CD14-positive monocyte (primary cell): Measurements from ENCODE around the gene TMEM192. TPM values are rescaled to one million over a fixed set of nuclear protein-coding genes. Genes with fewer than 3 reads are reported as not detected.

Experiments
- DNase-seq, 3 donors: peaks; one replicate each; pipeline ENCODE4 v3.0.0-alpha.2; 2011 to 2022
- H2AFZ ChIP-seq: 2 replicates; pipeline ENCODE4 v1.6.0; 2012; ENCODE audit warnings: mild to moderate bottlenecking, low read depth, low read length, inconsistent platforms; ENCODE audit not compliant: insufficient read depth, poor library complexity, severe bottlenecking
- H3K27ac ChIP-seq, 2 donors: 1 replicate in 1 of 2; 2 replicates in 1 of 2; pipeline ENCODE4 v1.5.1; 2012 to 2013; ENCODE audit warnings: low read length in 2 of 2, control low read depth in 1 of 2, inconsistent platforms in 1 of 2, low read depth in 1 of 2, mild to moderate bottlenecking in 1 of 2
- H3K27me3 ChIP-seq, 2 donors: one replicate each; pipeline versions ENCODE4 v1.6.0 to v1.6.1; 2011 to 2013; ENCODE audit warnings: low read length in 2 of 2; ENCODE audit not compliant: control insufficient read depth in 2 of 2, insufficient read depth in 2 of 2
- H3K36me3 ChIP-seq, 2 donors: replicated peaks in 1 of 2; 1 replicate in 1 of 2; 2 replicates in 1 of 2; pipeline versions ENCODE4 v1.5.1 to v1.6.1; 2012 to 2013; ENCODE audit warnings: low read length in 2 of 2, control low read depth in 1 of 2, inconsistent platforms in 1 of 2, mild to moderate bottlenecking in 1 of 2; ENCODE audit not compliant: insufficient read depth in 2 of 2, control insufficient read depth in 1 of 2
- H3K4me1 ChIP-seq, 2 donors: 1 replicate in 1 of 2; 2 replicates in 1 of 2; pipeline versions ENCODE4 v1.5.1 to v1.6.1; 2012 to 2013; ENCODE audit warnings: low read length in 2 of 2, control low read depth in 1 of 2, inconsistent platforms in 1 of 2, mild to moderate bottlenecking in 1 of 2, moderate library complexity in 1 of 2; ENCODE audit not compliant: insufficient read depth in 2 of 2, control insufficient read depth in 1 of 2
- H3K4me2 ChIP-seq: replicated peaks from 2 replicates; pipeline ENCODE3; 2012; ENCODE audit warnings: low read length, moderate library complexity, mild to moderate bottlenecking; ENCODE audit not compliant: poor library complexity, severe bottlenecking; ENCODE audit errors: extremely low read depth
- H3K4me3 ChIP-seq, 3 experiments: fragments of 200-600 bp in 1 of 3; sonication (generic) in 1 of 3; replicated peaks in 1 of 3; 1 replicate in 2 of 3; 2 replicates in 1 of 3; pipeline ENCODE4 v1.5.1; 2011 to 2013; ENCODE audit warnings: low read length in 3 of 3, mild to moderate bottlenecking in 3 of 3, control low read depth in 2 of 3, low read depth in 2 of 3, inconsistent platforms in 1 of 3, moderate library complexity in 1 of 3
- H3K79me2 ChIP-seq: 2 replicates; pipeline ENCODE4 v1.6.0; 2012; ENCODE audit warnings: mild to moderate bottlenecking, control low read depth, inconsistent platforms, low read length, moderate library complexity; ENCODE audit not compliant: insufficient read depth
- H3K9ac ChIP-seq: 2 replicates; pipeline ENCODE4 v1.6.0; 2017; ENCODE audit warnings: low read length, mild to moderate bottlenecking; ENCODE audit not compliant: insufficient read depth, poor library complexity, severe bottlenecking
- H3K9me3 ChIP-seq, 2 donors: replicated peaks in 1 of 2; 1 replicate in 1 of 2; 2 replicates in 1 of 2; pipeline versions ENCODE4 v1.5.1 to v1.6.1; 2012 to 2013; ENCODE audit warnings: low read length in 2 of 2, control low read depth in 1 of 2; ENCODE audit not compliant: control insufficient read depth in 1 of 2, insufficient read depth in 1 of 2
- H4K20me1 ChIP-seq: 2 replicates; pipeline ENCODE4 v1.6.0; 2012; ENCODE audit warnings: mild to moderate bottlenecking, low read length, control low read depth, moderate library complexity; ENCODE audit not compliant: insufficient read depth
- H3K27ac Mint-ChIP-seq, 7 donors: one replicate each; pipeline ENCODE4 v1.8.0; 2020; ENCODE audit warnings: mild to moderate bottlenecking in 7 of 7, mixed read lengths in 7 of 7, moderate library complexity in 6 of 7, inconsistent platforms in 2 of 7
- H3K27me3 Mint-ChIP-seq, 3 donors: one replicate each; pipeline ENCODE4 v1.8.0; 2021 to 2022; ENCODE audit warnings: low read depth in 3 of 3, mild to moderate bottlenecking in 3 of 3, mixed read lengths in 3 of 3, moderate library complexity in 3 of 3, inconsistent platforms in 1 of 3
- H3K36me3 Mint-ChIP-seq, 2 donors: one replicate each; pipeline ENCODE4 v1.8.0; 2020; ENCODE audit warnings: mixed read lengths in 2 of 2, inconsistent platforms in 1 of 2, mild to moderate bottlenecking in 1 of 2
- H3K4me1 Mint-ChIP-seq: one replicate; pipeline ENCODE4 v1.8.0; 2020; ENCODE audit warnings: mild to moderate bottlenecking, mixed read lengths
- H3K4me3 Mint-ChIP-seq, 2 donors: one replicate each; pipeline ENCODE4 v1.8.0; 2020; ENCODE audit warnings: mild to moderate bottlenecking in 2 of 2, mixed read lengths in 2 of 2, moderate library complexity in 1 of 2
- H3K9me3 Mint-ChIP-seq, 7 donors: one replicate each; pipeline ENCODE4 v1.8.0; 2020 to 2022; ENCODE audit warnings: mixed read lengths in 7 of 7, mild to moderate bottlenecking in 6 of 7, moderate library complexity in 6 of 7, inconsistent platforms in 2 of 7
- WGBS: methylation state at CpG from one replicate; pipeline ENCODE4 v1.1.5; 2013; ENCODE audit warnings: missing lambda C conversion rate; ENCODE audit not compliant: insufficient coverage; 5-methylcytosine and 5-hydroxymethylcytosine counted together
- intact Hi-C, 2 donors: fragments of 100-400 bp; cut with micrococcal nuclease; formaldehyde crosslinking; loops; one replicate each; pipeline versions ENCODE4 v1.15.0 to v1.15.1; 2023
- polyA plus RNA-seq, 3 donors: library from polyadenylated mRNA; depleted of rRNA in 1 of 3; unstranded in 2 of 3; stranded (reverse) in 1 of 3; fragments of 300-500 nt in 2 of 3; fragments of >200 nt in 1 of 3; fragmentation: Illumina TruSeq in 2 of 3; gene quantifications; 1 replicate in 2 of 3; 2 replicates in 1 of 3; pipeline ENCODE4 v1.2.3, GENCODE V29; 2012 to 2021
- TF ChIP-seq, protein P1 (sequence below): fragments of 200-600 bp; IDR thresholded peaks from one replicate; pipeline ENCODE4 v1.8.0; 2022; ENCODE audit warnings: antibody characterized with exemption, mild to moderate bottlenecking

The TMEM192 gene
- polyA plus RNA-seq, 3 donors = 7.3 to 22.4 (median 15.5) TPM

DNA sequence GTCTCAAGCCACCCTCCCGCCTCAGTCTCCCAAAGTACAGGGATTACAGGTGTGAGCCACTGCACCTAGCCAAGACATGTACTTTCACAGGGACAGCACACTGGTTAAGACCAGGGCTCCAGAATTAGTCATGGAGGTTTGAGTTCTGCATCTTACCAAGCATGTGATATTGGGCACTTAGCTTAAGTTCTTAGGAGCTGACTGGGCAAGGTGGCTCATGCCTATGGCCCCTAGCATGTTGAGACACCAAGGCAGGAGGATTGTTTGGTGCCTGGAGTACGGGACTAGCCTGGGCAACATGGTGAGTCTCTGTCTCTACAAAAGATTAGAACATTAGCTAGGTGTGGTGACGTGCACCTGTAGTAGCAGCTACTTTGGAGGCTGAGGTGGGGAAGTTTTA is 2.6 kb upstream of the TMEM192 start:
- Mint-ChIP-seq H3K9me3 (peaks cover 0 to 2% (median 0%) of the 10 kb centered on the region in 7 donors), H3K4me3 (no peak overlapping the region), H3K4me1 (peaks cover 16% of the 10 kb centered on the region), H3K36me3 (peaks cover 3% of the 10 kb centered on the region in 2 donors), H3K27me3 (peaks cover 0 to 4% (median 0%) of the 10 kb centered on the region in 3 donors), H3K27ac (no peak overlapping the region)
- no peaks in the 10 kb centered on the region for H3K27me3 ChIP-seq
- H3K9ac ChIP-seq = no peak overlapping the region
- no peak overlapping the region for H2AFZ ChIP-seq
- no peak overlapping the region for H3K27ac ChIP-seq
- 100% methylated on average over 2 of the region's 3 CpGs for WGBS
- intact Hi-C loops = no loop called here
- no peak for DNase-seq
- H3K4me2 ChIP-seq = no peak overlapping the region
- peaks cover 18% of the 10 kb centered on the region for H3K79me2 ChIP-seq
- H4K20me1 ChIP-seq = no peaks in the 10 kb centered on the region
- H3K9me3 ChIP-seq = no peaks in the 10 kb centered on the region
- TF ChIP-seq, protein P1, sequence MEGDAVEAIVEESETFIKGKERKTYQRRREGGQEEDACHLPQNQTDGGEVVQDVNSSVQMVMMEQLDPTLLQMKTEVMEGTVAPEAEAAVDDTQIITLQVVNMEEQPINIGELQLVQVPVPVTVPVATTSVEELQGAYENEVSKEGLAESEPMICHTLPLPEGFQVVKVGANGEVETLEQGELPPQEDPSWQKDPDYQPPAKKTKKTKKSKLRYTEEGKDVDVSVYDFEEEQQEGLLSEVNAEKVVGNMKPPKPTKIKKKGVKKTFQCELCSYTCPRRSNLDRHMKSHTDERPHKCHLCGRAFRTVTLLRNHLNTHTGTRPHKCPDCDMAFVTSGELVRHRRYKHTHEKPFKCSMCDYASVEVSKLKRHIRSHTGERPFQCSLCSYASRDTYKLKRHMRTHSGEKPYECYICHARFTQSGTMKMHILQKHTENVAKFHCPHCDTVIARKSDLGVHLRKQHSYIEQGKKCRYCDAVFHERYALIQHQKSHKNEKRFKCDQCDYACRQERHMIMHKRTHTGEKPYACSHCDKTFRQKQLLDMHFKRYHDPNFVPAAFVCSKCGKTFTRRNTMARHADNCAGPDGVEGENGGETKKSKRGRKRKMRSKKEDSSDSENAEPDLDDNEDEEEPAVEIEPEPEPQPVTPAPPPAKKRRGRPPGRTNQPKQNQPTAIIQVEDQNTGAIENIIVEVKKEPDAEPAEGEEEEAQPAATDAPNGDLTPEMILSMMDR = no peak
- no peaks in the 10 kb centered on the region for H3K36me3 ChIP-seq
- no peak overlapping the region for H3K4me3 ChIP-seq
- H3K4me1 ChIP-seq = peaks cover 10 to 18% of the 10 kb centered on the region in 2 donors

DNA sequence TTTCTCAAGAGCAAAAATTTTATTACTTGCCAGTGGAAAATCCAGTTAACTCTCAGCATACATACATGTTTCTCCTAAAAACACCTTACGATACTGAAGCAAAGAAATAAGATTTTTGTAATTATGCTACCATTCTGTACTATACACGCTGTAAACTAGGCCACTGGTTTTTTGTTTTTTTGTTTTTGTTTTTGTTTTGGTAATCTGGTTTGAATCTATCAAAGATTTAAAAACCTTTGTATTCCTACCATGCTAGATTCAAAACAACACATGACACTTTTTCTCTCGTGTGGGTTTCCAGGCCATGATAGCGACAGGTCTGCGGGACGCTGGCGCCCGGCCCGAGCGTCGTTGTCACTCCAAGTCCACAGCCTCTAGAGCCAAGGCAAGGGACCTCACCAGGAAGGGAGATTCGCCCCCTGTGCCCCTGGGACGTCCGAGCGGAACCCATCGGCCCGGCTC is 723 bp downstream of the TMEM192 start:
- H3K4me3 ChIP-seq = peak overlapping the region; percentile 74 to 96 (median 82)
- H3K4me3 Mint-ChIP-seq = peak overlapping the region; percentile 92 to 93
- H3K4me1 ChIP-seq = peaks cover 10 to 18% of the 10 kb centered on the region in 2 donors
- H3K36me3 Mint-ChIP-seq = peaks cover 5 to 9% of the 10 kb centered on the region in 2 donors
- WGBS = 0% methylated on average over 15 of the region's 17 CpGs
- intact Hi-C loops = loop anchor here in 1 of 2 donors (5.0 kb wide), 2 partner anchors 95 to 215 kb away; partner anchors contain the start of genes KLHL2 and MSMO1
- H3K9ac ChIP-seq = peak overlapping the region; percentile 92
- peak overlapping the region; percentile 87 to 98 (median 93) for H3K27ac Mint-ChIP-seq
- H3K4me1 Mint-ChIP-seq = peaks cover 16% of the 10 kb centered on the region
- peaks cover 0 to 2% (median 0%) of the 10 kb centered on the region in 7 donors for H3K9me3 Mint-ChIP-seq
- peaks cover 21% of the 10 kb centered on the region for H3K79me2 ChIP-seq
- H3K27me3 ChIP-seq = no peaks in the 10 kb centered on the region
- peak overlapping the region; percentile 69 to 90 for H3K27ac ChIP-seq
- peak overlapping the region; percentile 90 for H3K4me2 ChIP-seq
- DNase-seq = no peak
- no peaks in the 10 kb centered on the region for H3K9me3 ChIP-seq
- H3K36me3 ChIP-seq = peaks cover 0 to 5% of the 10 kb centered on the region in 2 donors
- H4K20me1 ChIP-seq = peaks cover 7% of the 10 kb centered on the region
- TF ChIP-seq, protein P1 = no peak
- peak overlapping the region; percentile 96 for H2AFZ ChIP-seq
- peaks cover 0 to 4% (median 0%) of the 10 kb centered on the region in 3 donors for H3K27me3 Mint-ChIP-seq
